ENCODE data around the gene CDKN2AIPNL.
A peak's percentile ranks its signal among the peaks of the same experiment; 100 is the strongest.

CDKN2AIPNL gene, protein sequence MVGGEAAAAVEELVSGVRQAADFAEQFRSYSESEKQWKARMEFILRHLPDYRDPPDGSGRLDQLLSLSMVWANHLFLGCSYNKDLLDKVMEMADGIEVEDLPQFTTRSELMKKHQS
- total RNA-seq: 6.4 reads per million, percentile 24 among the genes with 10 or more reads in this experiment

DNA sequence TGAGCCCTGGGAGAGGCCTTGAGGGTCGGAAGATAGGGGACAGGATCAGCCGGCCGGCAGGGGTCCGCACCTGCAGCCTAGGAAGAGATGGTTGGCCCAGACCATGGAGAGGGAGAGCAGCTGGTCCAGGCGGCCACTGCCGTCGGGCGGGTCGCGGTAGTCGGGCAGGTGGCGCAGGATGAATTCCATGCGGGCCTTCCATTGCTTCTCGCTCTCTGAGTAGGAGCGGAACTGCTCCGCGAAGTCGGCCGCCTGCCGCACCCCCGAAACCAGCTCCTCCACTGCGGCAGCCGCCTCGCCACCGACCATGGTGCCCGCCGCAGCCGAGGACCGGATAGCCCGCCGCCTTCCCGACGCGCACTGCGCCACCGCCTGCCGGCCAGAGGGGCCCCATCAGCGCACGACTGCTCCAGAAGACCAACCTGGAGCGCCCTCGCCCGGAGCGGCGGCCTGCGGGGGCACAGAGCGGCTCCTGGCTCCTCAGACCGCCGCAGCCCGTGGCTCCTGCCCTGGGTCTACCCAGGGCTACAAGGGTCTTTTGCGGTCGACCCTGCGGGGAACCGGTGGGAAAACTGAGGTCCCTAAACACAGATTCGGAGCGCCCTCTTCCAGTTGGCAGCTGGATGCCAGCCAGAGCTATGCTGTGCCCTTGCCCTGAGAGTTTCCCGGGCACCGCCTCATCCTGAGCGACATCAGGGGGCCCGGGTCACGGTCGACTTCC is at the start of gene CDKN2AIPNL:
CDKN2AIPNL (minus strand) TSS at position 336 of the 721 bp plus-strand sequence; CDS start at position 309, 27 bp downstream.
- peak; percentile 85 for DNase-seq

DNA sequence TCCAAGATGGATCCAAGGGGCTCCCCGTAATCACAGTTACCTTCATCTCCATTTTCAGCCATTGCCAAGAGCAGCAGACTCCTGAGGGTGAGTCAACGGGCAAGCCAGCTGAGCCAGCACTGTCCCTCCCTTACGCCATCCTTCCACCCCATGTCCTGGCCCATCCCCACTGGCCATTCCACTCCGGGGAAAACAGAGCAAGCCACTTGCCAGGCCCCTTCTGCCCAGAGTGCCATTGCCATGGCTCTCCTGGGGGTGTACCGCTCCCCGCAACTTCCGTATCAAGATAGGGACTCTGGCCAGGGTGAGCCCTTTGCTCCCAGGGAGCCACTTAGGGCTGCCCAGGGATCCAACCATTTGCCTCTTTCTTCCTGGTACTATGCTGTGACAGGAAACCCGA is 48.9 kb upstream of the CDKN2AIPNL start:
- DNase-seq: no peak

DNA sequence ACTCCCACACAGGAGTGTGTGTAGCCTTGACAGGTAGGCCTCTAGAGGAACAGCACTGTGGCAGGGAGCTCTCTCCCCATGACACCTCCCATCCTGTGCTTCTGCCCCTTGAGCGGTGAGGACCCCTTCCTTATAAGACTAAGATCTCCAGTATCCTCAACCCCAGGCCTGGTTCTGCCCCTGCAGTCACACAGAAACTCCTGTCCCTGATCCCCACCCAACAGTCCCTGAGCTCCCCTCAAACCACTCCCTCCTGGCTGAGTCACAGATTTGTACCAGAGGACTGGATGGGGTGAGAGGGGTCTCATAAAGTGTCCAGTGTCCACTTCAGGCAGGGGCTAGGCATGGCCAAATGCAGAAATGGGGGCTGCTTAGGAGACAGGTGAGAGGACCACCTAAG is 47.8 kb upstream of the CDKN2AIPNL start:
- DNase-seq: no peak

DNA sequence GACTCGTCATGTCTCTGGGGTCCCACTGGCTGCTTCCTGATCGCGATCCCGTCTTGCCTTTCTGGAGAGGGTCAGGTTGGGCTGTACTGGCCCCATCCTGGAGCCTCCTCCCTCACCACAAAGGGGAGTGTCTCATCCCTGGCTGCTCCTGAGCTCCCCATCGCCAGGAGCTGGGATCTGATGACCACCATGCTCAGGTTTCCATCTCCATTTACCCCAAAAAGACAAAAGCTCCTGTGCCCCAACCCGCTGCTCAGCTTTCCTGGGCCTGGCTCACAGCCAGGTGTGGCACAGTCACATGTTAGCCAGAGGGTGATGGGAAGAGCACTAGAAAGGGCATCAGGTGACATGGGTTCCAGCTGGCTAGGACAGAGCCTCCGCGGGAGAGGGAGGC is 47.3 kb upstream of the CDKN2AIPNL start:
- no peak for DNase-seq

DNA sequence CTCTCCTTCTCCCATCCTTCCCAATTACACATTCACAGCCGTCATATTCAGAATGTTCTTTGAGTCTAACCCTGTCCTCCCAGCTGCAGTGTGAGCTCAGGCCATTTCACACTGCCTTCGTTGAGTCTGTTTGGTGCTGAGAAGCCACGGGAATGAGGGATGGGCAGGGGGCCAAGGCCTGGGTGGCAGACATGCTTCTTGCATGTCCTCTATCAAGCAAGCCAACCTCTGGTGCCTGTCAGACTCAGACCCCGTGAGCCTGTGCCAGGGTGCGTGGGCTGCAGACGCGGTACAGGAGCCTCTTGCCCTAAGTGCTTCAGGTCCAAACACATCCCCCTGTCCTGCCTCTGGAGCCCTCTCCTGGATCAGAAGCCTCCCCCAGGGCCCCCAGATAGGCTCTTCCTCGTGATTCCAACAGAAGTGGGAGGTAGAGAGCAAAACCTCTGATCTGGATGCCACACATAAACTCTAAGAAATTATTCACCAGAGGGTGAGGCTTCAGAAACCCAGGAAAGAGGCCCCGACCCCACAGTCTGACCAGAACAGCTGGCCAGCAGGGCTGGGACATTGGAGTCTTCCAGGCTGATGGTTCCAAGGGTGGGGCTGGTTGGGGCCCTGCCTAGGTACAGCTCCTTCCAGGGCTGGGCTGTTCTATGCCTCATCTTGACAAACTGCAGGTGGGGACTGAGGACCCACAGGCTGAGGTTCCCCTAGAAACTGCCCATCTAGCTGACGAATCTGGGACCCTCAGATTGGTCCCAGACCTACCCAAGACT is 46.7 kb upstream of the CDKN2AIPNL start:
- no peak for DNase-seq

DNA sequence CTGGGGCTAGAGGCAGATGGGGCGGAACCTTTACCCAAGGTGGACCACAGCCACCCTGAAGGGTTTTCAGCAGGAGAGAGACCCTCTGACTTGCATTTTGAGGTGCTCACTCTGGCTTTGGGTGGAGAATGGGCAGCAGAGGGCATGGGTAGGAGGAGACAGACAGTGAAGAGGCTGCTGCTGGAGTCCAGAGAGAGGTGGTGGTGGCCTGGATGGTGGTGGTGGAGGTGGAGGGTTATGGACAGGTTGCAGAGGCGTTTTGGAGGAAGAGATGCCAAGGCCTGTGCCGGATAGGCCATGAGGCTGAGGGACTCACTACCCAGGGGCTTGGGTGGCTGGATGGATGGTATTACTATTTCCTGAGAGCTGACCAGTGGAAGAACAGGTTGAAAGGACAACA is 46.1 kb upstream of the CDKN2AIPNL start:
- DNase-seq: no peak

DNA sequence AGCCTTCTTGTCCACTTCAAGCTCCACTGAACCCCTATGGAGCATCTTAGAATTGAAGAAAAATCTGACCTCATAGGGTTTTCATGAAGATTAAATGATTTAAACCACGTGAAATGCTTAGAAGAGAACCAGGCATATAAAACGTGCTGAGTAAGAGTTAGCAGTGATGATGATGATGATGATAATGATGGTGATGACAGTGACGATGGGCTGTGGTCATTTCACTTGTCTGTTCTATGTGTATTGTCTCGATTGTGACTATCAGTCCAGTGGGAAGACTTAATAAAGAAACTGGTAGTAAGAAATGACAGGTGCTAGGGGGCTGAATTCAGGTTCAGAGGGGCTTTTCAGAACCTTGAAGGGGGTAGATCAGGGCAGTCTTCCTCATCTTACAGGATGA is 45.1 kb upstream of the CDKN2AIPNL start:
- no peak for DNase-seq

DNA sequence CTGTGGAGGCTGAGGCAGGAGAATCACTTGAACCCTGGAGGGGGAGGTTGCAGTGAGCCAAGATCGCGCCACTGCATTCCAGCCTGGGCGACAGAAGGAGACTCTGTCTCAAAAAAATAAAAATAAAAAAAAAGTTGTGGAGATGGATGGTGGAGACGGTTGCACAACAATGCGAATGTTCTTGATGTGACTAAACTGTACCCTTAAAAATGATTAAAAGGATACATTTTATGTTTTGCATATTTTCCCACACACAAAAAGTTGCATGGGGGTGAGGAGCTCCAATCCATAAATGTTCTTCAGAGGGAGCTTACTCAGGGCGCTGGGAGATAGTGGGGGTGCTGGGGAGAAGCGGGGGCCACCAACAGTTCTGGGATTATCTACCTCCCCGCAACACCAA is 43.8 kb upstream of the CDKN2AIPNL start:
- no peak for DNase-seq

DNA sequence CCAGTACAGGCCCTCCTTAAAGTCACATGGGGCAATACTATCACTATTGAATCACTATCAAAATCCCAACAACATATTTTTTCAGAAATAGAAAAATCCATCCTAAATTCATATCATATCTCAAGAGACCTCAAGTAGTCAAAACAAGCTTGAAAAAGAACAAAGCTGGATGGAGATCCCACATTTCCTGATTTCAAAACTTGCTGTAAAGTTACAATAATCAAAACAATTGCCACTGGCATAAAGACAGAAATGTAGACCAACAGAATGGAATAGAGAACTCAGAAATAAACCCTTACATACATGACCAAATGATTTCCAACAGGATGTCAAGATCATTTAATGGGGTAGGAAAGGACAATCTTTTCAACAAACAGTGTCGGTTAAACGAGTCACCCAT is 41.3 kb upstream of the CDKN2AIPNL start:
- DNase-seq: no peak

DNA sequence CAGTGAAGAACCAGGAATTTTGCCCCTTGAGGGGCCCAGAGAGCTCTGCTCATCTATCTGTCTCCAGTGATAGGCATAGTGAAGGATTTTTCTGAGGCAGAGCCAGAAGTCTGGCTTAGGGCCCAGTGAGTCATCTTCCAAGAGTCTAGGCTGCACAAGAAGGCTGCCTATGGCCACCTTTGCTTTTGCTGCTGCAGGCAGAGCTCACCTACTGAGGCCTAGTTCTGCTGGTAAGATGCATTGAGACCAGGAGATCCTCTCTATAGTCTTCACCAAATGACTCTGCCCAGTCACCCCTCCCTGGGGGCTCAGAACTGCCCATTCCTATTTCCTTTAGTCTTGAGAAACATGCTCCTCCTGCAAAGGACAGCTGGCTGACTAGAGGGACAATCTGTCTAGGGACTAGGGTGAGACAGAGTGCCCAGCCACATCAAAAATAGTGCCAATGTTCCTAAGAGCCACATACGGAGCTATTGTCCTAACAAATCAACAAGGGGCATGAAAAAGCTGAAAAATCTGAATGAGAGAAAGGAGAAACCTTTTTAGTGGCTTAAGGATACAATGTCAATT is 40.3 kb upstream of the CDKN2AIPNL start:
- DNase-seq: no peak

DNA sequence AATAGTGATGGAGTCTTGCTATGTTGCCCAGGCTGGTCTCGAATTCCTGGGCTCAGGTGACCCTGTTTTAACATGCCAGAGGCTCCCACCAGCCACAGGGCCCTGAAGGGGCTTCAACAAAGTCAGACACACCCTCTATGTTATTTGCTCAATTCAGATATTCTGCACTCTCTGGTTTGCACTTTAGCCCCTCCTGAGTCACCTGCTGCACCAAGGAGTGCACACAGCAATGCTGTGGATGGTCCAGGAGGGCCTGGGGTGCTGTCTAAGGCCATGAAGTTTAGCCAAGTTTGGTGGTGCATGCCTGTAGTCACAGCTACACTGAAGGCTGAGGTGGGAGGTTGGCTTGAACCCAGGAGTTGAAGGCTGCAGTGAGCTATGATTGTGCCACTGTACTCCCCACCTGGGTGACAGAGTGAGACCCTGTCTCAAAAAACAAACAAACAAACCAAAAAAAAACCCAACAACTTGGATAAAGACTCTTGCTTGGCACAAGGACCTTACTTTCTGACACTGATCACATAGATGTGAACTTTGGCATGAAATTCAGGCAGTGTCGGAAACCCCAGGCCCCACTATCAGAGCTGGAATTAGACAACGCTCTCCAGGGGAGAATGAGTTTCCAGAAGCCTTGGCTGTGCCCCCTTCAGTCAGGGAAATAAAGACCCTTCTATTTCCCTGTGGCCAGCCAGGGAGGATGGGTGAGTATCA is 39.7 kb upstream of the CDKN2AIPNL start:
- DNase-seq: no peak

DNA sequence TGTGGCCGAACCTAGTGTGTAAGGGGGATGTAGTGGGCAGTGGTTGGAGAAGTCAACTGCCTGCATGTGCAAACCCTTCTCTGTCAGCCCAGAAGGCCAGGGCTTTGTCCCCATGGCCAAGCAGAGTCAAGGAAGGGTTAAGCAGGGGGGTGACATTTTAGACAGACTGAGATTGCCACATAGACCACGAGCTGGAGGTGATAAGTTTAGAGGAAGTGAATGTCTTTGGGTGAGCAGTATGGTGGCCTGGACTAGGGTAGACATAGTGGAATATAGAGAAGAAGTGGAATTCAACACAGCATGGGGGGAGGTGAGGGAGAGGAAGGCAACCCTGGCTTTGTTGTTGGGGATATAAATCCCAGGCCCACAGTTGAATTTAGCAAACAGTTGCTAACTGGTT is 38.7 kb upstream of the CDKN2AIPNL start:
- no peak for DNase-seq

DNA sequence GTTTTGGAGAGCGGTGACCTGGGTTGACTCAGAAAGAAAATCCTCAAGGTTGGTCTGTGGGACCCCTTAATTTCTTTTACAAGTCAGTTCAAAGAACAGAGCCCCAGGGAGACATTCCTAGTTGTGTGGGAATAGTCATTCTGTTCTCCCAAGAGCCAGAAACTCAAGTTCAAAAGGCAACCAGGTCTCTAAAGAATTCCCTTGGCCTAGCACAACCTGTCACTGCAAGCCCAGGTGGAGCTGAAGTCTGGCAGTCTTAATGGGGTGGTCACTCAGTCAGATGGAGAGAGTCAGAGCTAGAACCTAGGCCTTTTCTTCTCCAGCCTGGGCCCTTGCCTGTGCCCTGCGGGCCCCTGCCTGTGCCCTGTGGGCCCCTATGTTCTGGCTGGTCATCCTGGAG is 37.5 kb upstream of the CDKN2AIPNL start:
- DNase-seq: no peak

DNA sequence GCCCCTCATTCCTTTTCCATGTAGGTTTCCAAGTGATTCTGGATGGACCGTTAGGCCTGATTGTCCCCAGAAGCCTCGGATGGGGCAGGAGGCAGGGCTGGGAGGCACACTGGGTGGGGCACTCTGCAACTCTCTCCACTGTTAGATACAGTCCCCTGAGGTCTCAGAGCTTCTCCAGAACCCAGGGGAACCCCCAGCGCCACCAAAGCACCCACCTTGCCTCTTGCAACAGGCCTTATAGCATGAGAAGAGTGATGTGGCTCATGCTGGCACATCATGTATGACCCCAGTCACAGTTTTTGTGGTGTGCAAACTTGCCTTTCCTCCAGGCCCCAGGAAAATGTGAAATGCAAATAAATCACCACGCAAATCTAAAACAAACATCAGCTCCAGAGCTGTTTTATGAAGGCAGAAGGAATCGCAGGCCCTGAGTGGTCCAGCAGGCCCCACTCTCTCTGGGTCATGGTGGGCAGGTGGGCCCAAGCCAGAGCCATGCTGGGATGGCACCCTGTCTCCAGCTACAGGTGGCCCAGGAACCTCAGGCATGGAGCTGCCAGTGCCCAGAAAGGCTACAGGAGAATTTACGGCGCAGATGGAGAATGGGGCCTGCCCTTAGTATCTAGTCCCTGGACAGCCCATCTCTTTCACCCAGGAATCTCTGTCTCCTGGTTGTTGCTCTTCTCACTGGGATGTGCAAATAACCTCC is 36.3 kb upstream of the CDKN2AIPNL start:
- DNase-seq: no peak

DNA sequence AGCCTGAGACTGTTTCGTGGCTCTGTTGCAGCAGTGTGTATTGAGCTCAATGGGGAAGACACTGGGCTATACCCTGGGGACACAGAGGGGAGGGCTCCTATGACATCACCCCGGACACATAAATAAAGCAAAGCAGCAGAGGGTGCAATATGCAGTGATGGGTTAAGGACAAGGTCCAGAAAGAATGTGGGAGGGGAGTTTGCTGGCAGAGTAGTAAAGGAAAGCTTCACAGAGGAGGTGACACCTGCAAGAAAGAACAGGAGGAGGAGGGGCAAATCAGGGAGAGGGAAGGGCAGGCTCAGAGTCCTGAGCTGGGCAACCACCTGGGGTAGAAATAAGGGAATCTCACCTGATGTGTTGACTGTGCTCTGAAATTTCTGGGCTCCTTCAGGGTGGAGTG is 35.3 kb upstream of the CDKN2AIPNL start:
- no peak for DNase-seq

DNA sequence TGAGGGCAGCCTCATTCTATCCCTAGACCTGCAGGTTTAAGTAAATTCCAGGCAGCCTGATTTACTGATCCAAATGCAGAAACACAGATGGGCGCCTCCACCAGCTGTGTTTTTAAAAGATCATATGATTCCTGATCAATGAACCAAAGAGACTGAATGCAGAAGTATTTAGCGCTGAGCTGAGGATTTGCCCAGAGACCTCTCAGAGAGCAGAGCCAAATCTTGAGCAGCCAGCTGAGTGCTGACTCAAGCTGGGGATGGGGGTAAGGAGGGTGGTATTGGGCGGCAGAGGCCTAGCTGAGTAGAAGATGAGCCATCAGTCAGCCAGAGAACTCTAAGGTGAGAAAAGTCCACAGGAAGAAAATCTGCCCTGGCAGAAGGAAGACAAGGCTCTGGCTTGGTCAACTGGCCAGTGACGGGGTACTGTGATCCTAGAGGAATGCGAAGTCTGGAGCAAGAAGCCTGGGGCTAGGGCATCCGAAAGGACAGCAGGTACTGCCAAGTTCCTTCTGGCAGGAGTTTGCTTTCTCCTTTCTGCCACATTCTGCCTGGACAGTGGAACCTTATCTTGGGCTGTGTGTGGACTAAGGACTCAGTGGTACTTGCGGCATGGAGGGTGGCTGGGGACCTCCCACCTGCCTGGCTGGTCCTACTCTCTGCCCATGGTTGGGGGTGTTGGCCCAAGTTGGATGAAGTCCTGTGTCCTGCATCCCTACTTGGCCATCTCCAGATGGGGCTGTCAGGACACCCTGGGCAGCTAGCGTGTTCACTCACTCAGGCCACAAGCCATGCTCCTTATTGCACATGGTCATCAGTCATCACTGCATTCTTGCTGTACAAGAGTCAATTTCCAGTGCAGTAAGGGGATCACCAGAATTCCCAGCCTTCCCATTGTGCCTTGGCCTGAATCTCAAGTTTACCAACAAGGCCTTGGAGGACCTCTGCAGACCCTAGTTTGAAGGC is 34.5 kb upstream of the CDKN2AIPNL start:
- DNase-seq: no peak

DNA sequence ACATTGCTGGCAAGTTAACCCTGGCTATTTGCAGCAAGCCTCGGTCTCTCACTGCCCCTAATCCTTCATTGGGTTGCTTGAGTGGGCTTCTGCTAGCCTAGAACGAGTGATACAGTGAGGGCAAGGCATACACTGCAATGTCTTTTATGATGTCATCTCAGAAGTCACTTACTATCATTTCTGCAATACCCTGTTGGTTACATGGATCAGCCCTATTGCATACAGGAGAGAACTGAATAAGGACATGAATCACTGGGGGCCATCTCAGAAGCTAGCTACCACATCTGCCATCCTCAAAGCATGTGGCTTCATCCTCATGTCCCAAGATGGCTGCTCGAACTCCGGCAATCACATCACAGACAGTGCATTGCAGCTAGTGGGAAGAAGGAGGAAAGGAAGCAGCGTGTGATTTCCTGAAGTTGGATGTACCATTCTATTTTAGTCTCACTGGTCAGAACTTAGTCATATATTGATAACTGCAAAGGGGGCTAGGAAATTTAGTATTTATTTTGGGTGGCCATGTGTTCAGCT is 33.3 kb upstream of the CDKN2AIPNL start:
- no peak for DNase-seq

DNA sequence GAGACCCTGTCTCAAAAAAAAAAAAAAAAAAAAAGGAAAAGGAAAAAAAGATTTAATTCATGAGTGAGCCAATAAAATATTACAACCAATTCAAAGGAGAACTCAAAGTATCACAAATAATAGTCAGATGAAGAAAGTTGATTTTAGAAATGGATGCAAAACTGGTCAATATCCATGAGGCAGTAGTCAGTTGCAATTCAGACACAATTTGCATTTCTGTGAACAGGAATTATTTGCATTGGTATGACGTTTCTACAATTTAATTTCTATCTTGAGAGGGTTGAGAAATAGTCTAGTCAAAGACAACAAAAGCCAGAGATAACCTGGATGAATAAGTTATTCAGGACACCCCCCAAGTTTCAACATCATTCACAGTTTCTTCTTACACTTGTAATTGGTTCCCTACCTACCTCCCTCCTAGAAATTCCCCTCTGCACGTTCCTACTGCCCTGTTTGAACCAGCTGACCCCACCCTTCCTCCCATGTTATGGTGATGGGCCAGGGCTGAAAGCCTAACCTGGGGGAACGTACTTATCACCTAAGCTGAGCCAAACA is 28.6 kb upstream of the CDKN2AIPNL start:
- no peak for DNase-seq

DNA sequence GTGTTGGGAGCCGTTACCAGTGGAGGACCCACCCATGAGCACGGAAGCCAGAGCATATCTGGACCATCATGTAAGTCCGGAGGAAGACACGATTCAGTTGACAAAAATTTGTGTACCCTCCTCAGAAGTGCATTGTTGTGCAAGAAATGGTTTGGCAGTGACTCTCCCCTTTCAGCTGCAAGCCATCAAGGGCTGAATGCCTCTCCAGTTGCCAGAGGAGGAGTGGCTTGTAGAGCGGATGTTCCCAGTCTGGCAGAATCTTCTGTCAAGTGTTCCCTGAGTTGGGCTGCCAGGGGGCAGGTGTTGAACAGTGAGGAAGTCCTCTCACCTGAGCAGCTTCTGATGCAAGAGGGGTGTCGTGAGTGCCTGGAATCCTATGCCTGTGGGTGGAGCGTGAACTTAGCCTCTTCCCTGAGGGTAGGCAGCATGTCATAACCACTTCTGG is 27.6 kb upstream of the CDKN2AIPNL start:
- DNase-seq: no peak

DNA sequence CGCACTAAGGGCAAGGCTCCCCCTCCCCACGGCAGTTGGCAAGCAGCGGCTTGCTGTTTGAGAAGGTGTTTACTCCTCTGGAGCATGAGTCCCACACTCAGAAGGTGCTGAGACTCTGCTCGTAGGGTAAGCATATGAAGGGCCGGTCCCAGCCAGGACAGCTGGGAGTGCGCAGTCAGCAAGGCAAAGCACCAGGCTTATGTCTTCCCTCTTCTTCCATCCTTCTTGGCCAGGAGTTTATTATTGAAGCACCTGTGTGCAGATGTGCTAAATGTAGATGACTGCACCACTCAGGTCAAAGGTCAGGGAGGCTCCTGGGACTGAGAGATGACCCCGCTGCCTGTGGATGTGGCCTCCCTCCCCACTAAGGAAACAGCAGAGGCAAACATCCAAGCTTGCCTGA is 27.0 kb upstream of the CDKN2AIPNL start:
- no peak for DNase-seq

All from effector CD4-positive, alpha-beta T cell (primary cell).